NCI-H1092 (cell line): ENCODE data around the gene KCNH3.
"Not testable (repeated sequence)": the region's sequence is repeated elsewhere in the genome, so short reads cannot be mapped to it uniquely, and the experiment has no call there.

Experiments used
- DNase-seq: peaks from one replicate; lab custom pipeline; 2025; lab: John Stamatoyannopoulos, UW

KCNH3 gene

GRCh38 chr12:49588281-49588680 lies 49.5 kb downstream of the KCNH3 start:
- DNase-seq: no peak

- DNase-seq: no peak
Measured at GRCh38 chr12:49588721-49589516, 50.1 kb downstream of the KCNH3 start.

GRCh38 chr12:49598527-49598926 lies 59.7 kb downstream of the KCNH3 start:
- DNase-seq: no peak

DNA sequence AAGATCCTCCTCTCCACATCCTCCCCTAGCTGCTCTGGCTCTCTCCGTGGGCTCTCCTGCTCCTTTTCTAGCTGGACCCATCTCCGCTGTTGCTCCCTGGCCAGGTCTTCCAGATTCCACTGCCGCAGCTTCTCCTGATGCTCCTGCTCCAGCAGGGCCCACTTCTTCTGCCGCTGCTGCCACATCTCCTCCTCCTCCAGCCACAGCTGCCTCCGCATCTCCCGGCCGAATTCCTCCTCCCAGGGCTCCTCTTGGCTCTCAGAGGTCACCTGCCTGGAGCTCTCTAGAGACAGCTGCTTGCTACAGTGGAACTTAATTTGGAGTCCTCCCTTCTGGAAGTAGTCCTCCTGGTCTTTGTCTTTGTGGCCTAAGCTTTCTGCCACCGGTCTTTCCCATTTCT lies 61.1 kb downstream of the KCNH3 start:
- DNase-seq: no peak

DNA sequence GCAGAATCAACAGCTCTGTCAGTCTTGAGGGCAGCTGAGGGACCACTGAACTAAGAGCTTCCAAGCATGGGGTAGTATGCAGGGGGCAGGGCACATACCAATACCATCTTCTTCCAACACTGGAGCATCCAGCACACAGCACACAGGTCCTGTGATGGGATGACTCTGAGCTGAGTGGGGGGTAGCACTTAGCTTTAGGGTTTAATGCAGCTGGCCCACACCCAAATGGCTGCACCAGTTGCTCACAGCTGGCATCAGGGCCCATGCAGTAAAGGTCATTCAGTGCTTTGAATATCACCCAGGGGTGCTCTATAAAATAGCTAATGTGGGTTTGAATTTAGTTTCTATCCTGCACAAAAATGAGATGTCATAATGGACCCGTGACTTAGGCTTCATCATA lies 64.9 kb downstream of the KCNH3 start:
- no peak for DNase-seq

DNA sequence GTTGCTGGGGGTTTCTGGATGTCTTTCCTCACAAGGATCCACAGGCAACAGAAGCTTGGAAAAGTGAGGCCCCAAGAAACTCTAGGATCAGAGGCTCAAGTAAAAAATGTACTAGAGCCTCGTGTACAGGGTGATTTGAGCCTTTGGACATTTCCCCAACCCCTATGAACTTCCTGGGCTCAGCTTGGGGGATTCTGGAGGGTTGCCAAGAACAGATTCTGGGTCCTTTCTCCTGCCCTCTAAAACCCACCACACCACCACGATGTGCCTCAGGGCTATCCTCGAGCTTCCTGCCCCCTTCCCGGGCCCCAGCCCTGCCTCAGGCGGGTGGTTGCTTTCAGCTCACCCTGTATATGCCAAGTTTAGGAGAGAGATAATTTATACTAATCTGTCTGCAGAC lies 66.0 kb downstream of the KCNH3 start:
- DNase-seq: no peak

- DNase-seq: not testable (repeated sequence)
Measured at GRCh38 chr12:49605539-49605938, 66.7 kb downstream of the KCNH3 start, which contains the start of gene FAM186B. Gene FAM186B (minus strand): TSS chr12:49605639. CDS start chr12:49605477, 162 bp downstream.
